ENCODE measurements around the gene SURF1. TPM values are rescaled to one million over a fixed set of nuclear protein-coding genes. Genes with fewer than 3 reads are reported as not detected.

The SURF1 gene
- total RNA-seq, 1 donor from 2014 or later, result 16.6 TPM

Other genes starting within 250 kb of the SURF1 start
- gene RALGDS, start 235.2 kb downstream of the SURF1 start, total RNA-seq, result 65.7 and 99.4 TPM in 2 replicates
- 4.3 and 6.6 TPM in 2 replicates for gene GBGT1, start 192.6 kb downstream of the SURF1 start, total RNA-seq
- not detected in 2 replicates for gene OBP2B, start 147.2 kb downstream of the SURF1 start, total RNA-seq
- gene ABO, start 81.3 kb downstream of the SURF1 start, total RNA-seq, result under 0.01 and 0.05 TPM in 2 replicates
- gene SURF6, start 20.3 kb downstream of the SURF1 start, total RNA-seq, result 17.1 and 22.9 TPM in 2 replicates
- gene MED22, start 8.4 kb downstream of the SURF1 start, total RNA-seq, result 21.9 and 27.5 TPM in 2 replicates
- 1,807 and 2,930 TPM in 2 replicates for gene RPL7A, start 8.3 kb downstream of the SURF1 start, total RNA-seq
- 21.0 and 24.4 TPM in 2 replicates for gene SURF2, start 63 bp upstream of the SURF1 start, total RNA-seq
- 238 and 281 TPM in 2 replicates for gene SURF4, start 19.6 kb upstream of the SURF1 start, total RNA-seq
- 0.06 and 0.34 TPM in 2 replicates for gene STKLD1, start 19.9 kb upstream of the SURF1 start, total RNA-seq
- gene REXO4, start 61.5 kb upstream of the SURF1 start, total RNA-seq, result 24.9 and 25.6 TPM in 2 replicates
- 3.3 and 3.6 TPM in 2 replicates for gene ADAMTS13, start 65.9 kb upstream of the SURF1 start, total RNA-seq
- gene CACFD1, start 103.5 kb upstream of the SURF1 start, total RNA-seq, result 8.3 and 12.3 TPM in 2 replicates
- gene SLC2A6, start 122.6 kb upstream of the SURF1 start, total RNA-seq, result 70.5 and 73.8 TPM in 2 replicates
- gene MYMK, start 168.5 kb upstream of the SURF1 start, total RNA-seq, result not detected in 2 replicates
- gene ADAMTSL2, start 178.2 kb upstream of the SURF1 start, total RNA-seq, result 0.05 TPM in 1 of 2 replicates, not detected in the other